Spleen (tissue), 7 donors: ENCODE data around the gene AAR2.

ENCODE experiments used
- CTCF ChIP-seq, 11 experiments: fragments of 200-600 bp in 7 of 11; fragments of 450-650 bp in 4 of 11; sonication (generic) in 4 of 11; IDR thresholded peaks in 8 of 11; conservative IDR thresholded peaks in 3 of 11; 1 replicate in 7 of 11; 2 replicates in 4 of 11; pipeline versions ENCODE4 v1.4.0 to v1.8.0; 2016 to 2021; ENCODE audit warnings: antibody characterized with exemption in 11 of 11, inconsistent platforms in 4 of 11, mild to moderate bottlenecking in 1 of 11
- POLR2AphosphoS5 ChIP-seq, 3 donors: sonication (generic); formaldehyde crosslinking; IDR thresholded peaks; one replicate each; pipeline ENCODE4 v1.5.1; 2017; ENCODE audit warnings: antibody characterized with exemption in 3 of 3
- donor health status: DM: no; HTN: no; CAD: no; lungs with moderate emphysema.
- donor health status: DM: no; HTN: no; CAD: no.
- donor health status: DM: no; HTN: no; CAD: no.

- no peak for TF ChIP-seq POLR2AphosphoS5 (IDR thresholded peaks at IDR 0.05)
- no peak for TF ChIP-seq CTCF (IDR thresholded peaks at IDR 0.05 in 8 of 11, conservative IDR thresholded peaks at IDR 0.05 in 3 of 11)
Measured at GRCh38 chr20:36243726-36244125, 7.4 kb downstream of the AAR2 start.
